KMS-11 (cell line): Measurements from ENCODE around the gene GZF1.

Experiments used
- H2AFZ ChIP-seq: fragments of 200-600 bp; sonication (generic); 2 replicates; pipeline ENCODE4 v1.6.1; 2016; ENCODE audit warnings: antibody characterized with exemption, mixed run types, low read depth
- H3K27ac ChIP-seq: fragments of 200-600 bp; sonication (generic); 2 replicates; pipeline ENCODE4 v1.6.1; 2016; ENCODE audit warnings: mild to moderate bottlenecking, mixed run types
- H3K27me3 ChIP-seq: fragments of 200-600 bp; sonication (generic); 2 replicates; pipeline ENCODE4 v1.6.1; 2017; ENCODE audit warnings: mild to moderate bottlenecking, low read depth, mixed run types, moderate library complexity; ENCODE audit not compliant: insufficient read depth
- H3K36me3 ChIP-seq: fragments of 200-600 bp; sonication (generic); 2 replicates; pipeline ENCODE4 v1.6.1; 2017; ENCODE audit warnings: mild to moderate bottlenecking, mixed run types; ENCODE audit not compliant: insufficient read depth
- H3K4me1 ChIP-seq: fragments of 200-600 bp; sonication (generic); 2 replicates; pipeline ENCODE4 v1.6.1; 2016; ENCODE audit warnings: mild to moderate bottlenecking, low read depth, mixed run types; ENCODE audit not compliant: poor library complexity, severe bottlenecking
- H3K4me2 ChIP-seq: fragments of 200-600 bp; sonication (generic); 2 replicates; pipeline ENCODE4 v1.7.0; 2016; ENCODE audit warnings: mild to moderate bottlenecking, mixed run types
- H3K4me3 ChIP-seq: fragments of 200-600 bp; sonication (generic); IDR thresholded peaks from 2 replicates; pipeline ENCODE4 v1.6.1; 2017; ENCODE audit warnings: low read depth, low read length, mixed read lengths; ENCODE audit not compliant: insufficient read depth
- H3K79me2 ChIP-seq: fragments of 200-600 bp; sonication (generic); 2 replicates; pipeline ENCODE4 v1.6.1; 2016; ENCODE audit warnings: low read depth, mixed run types; ENCODE audit not compliant: insufficient read depth
- H3K9ac ChIP-seq: fragments of 200-600 bp; sonication (generic); 2 replicates; pipeline ENCODE4 v1.6.1; 2016; ENCODE audit warnings: mild to moderate bottlenecking, mixed run types
- H4K20me1 ChIP-seq: fragments of 200-600 bp; sonication (generic); 2 replicates; pipeline ENCODE4 v1.6.1; 2016; ENCODE audit warnings: mild to moderate bottlenecking, mixed run types; ENCODE audit not compliant: insufficient read depth
- TF ChIP-seq, protein P1 (sequence below): fragments of 200-600 bp; sonication (generic); conservative IDR thresholded peaks from 2 replicates; pipeline ENCODE4 v1.6.1; 2017; ENCODE audit warnings: low read depth, mild to moderate bottlenecking, antibody characterized with exemption, low read length, moderate library complexity, mixed read lengths

The GZF1 gene

DNA sequence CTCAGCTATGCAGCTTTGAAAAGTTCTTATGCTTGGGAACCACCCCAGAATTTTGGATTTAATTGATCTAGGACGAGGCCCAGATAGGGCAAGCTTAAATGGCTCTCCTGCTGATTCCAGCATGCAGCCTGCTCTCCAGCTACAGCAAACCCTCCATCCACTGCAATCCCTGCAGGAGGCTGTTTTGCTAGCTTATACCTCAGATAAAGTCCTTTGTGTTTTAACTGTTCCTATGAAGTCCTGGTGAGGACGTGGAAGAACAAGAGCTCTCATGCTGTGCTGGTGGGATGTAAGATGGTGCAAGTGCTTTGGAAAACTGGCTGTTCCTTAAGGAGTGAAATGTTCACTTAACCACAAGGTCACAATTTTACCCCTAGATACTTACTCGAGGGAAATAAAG is 36.9 kb upstream of the GZF1 start:
- H3K27me3 ChIP-seq = no peaks in the 10 kb centered on the region
- TF ChIP-seq, protein P1, sequence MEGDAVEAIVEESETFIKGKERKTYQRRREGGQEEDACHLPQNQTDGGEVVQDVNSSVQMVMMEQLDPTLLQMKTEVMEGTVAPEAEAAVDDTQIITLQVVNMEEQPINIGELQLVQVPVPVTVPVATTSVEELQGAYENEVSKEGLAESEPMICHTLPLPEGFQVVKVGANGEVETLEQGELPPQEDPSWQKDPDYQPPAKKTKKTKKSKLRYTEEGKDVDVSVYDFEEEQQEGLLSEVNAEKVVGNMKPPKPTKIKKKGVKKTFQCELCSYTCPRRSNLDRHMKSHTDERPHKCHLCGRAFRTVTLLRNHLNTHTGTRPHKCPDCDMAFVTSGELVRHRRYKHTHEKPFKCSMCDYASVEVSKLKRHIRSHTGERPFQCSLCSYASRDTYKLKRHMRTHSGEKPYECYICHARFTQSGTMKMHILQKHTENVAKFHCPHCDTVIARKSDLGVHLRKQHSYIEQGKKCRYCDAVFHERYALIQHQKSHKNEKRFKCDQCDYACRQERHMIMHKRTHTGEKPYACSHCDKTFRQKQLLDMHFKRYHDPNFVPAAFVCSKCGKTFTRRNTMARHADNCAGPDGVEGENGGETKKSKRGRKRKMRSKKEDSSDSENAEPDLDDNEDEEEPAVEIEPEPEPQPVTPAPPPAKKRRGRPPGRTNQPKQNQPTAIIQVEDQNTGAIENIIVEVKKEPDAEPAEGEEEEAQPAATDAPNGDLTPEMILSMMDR = no peak

DNA sequence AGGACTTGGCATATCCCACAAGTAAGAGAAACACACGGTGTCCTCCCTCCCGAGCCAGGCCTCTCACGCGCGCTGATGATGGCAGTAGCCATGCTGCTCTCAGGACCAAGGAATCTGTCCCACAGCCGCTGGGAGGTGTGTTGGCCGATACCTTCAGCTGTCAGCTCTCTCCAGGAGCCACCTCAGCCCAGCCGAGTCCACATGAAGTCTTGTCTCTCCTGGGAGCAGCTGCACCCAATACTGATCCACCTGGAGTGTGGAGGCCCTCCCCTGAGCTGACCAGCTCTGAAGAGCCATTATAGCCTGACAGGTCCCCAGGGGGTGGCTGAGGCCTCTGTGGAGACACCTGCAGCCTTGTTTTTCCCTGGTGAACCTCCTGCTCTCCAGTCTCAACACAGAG is 35.2 kb upstream of the GZF1 start:
- no peak overlapping the region for H3K4me3 ChIP-seq
- H3K27me3 ChIP-seq = no peaks in the 10 kb centered on the region
- H3K27ac ChIP-seq = no peak overlapping the region
- no peak overlapping the region for H3K9ac ChIP-seq
- no peaks in the 10 kb centered on the region for H3K79me2 ChIP-seq
- H2AFZ ChIP-seq = no peak overlapping the region
- no peaks in the 10 kb centered on the region for H3K36me3 ChIP-seq
- H3K4me2 ChIP-seq = no peak overlapping the region
- H4K20me1 ChIP-seq = no peaks in the 10 kb centered on the region
- TF ChIP-seq, protein P1 = no peak
- H3K4me1 ChIP-seq = no peaks in the 10 kb centered on the region

More for the DNA sequence above, 36.9 kb upstream of the GZF1 start:
- H2AFZ ChIP-seq = no peak overlapping the region
- no peak overlapping the region for H3K27ac ChIP-seq
- no peaks in the 10 kb centered on the region for H4K20me1 ChIP-seq
- H3K36me3 ChIP-seq = no peaks in the 10 kb centered on the region
- H3K9ac ChIP-seq = no peak overlapping the region
- no peaks in the 10 kb centered on the region for H3K79me2 ChIP-seq
- no peak overlapping the region for H3K4me2 ChIP-seq
- H3K4me3 ChIP-seq = no peak overlapping the region
- no peaks in the 10 kb centered on the region for H3K4me1 ChIP-seq

DNA sequence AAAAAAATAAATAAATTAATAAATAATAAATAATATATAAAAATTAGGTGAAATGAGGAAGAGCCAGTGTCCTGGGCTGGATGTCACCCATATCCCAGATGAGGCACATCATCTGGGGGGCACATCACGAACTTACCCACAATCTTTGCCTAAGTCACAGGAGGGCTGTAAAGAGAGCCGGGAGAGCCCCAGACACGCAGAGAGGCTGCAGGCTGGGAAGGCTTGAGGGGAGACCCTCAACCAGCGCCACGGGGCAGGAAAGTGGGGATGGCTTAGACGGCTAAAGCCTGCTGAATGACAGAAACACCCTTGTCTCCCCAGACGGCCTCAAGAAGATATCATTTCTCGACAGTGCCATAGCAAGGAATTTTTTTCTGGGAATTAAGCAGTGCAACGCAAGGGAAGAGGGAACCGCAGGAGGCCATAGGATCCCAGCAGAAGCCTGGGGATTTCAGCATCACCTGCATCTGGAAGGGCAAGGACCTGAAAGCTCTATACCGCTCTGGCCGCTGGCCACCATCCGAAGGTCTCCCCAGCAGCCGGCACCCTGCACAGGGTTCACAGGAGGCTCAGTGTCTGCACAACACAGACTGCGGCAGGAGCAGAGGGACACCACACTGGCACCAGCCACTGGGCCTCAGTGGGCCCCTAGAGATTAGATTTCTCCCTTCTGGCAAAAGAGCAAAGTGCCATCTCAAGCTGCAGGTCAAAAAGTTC is 34.2 kb upstream of the GZF1 start:
- Histone ChIP-seq H2AFZ (no peak overlapping the region), H3K27ac (no peak overlapping the region), H4K20me1 (no peaks in the 10 kb centered on the region), H3K36me3 (no peaks in the 10 kb centered on the region), H3K4me2 (no peak overlapping the region), H3K4me3 (no peak overlapping the region), H3K27me3 (no peaks in the 10 kb centered on the region), H3K79me2 (no peaks in the 10 kb centered on the region), H3K4me1 (no peaks in the 10 kb centered on the region), H3K9ac (no peak overlapping the region)
- TF ChIP-seq, protein P1 = no peak

DNA sequence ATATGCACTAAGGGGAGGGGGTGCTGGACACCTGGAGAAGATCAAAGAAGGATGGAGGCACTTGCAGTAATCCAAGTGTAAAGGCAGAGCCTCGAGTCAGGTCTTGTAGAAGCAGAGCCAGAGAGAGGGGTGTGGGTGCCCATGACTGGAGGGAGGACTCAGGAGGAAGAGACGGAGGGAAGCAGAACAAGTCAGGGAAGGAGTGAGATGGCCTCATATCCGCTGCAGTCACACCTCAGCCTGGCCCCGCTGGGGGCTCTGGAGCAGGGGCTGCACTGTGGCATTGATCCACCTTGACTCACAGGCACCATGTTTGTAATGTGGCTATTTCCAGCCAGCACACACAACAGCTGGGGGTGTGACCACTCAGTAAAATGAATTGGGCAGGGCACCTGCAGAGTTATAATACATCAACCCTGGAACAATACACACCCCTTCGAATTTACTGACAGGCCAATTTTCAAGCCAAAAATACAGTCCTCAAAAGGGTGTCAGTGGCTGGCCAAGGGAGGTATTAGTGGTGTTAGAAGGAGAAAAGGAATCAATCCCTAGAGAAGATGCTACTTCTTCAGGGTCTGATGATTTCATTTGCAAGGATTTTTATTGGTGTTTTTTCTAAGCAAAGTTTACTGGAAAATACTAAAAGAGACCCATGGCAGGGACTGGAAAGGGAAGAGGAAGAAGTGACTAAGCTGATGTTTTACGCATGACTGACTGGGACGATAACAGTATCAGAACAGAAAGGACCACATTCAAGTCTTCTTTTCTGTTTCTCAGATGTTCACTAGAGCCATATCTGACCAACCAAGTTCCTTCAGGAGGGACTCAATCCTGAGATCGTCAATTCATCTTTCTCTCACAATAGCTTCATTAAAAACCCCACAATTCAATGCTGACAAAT is 30.3 kb upstream of the GZF1 start:
- Histone ChIP-seq H3K4me1 (no peaks in the 10 kb centered on the region), H3K9ac (no peak overlapping the region), H3K27me3 (no peaks in the 10 kb centered on the region), H3K4me2 (no peak overlapping the region), H4K20me1 (no peaks in the 10 kb centered on the region), H3K27ac (no peak overlapping the region), H3K4me3 (no peak overlapping the region), H3K79me2 (no peaks in the 10 kb centered on the region), H3K36me3 (no peaks in the 10 kb centered on the region), H2AFZ (no peak overlapping the region)
- TF ChIP-seq, protein P1 = no peak
